ENCODE results near the gene RNF14.

RNF14 gene

DNA sequence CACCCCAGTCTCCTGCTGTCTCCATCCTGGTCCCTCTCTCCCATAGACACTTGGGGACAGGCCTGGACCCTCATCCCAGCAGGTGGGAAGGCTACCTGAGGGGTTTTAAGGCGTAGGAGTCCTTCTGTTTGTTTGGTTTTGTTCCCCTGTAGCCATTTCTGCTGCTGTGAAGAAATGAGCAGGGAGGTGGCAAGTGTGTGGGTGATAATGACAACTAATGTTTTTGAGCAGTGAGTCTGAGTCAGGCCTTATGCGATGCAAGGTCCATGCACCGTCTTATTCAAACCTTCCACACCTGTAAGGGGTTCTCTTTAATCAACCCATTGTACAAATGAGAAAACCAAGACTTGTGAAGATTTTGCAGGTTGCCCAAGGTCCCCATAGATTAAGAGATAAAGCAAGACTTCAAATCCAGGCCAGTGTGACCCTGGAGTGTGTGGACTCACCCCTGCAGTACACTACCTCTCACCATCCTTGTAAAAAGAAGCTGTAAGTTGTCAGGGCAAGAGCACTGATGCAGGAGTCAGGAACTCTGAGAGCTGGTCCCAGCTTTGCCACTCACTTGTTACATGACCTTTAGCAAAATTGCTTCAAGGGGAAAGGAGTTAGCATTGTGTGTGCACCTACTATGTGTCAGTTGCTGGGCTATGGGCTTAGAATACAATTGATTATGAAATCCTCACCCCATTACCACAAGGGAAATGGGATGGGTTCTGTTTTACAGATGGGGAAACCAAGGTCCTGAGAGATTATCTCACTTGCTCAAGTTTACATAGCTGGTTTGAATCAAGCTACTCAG, 18.5 kb upstream of the RNF14 start:
- Histone ChIP-seq H3K4me2 (ENCODE audit: low read length) (no peak overlapping the region), H2BK5ac (ENCODE audit: low read length) (no peak overlapping the region), H3K4me3 (ENCODE audit: low read length) (no peak overlapping the region), H2BK120ac (ENCODE audit: low read depth, low read length) (no peak overlapping the region), H3K27me3 (ENCODE audit: insufficient read depth, low read length, poor library complexity) (no peaks in the 10 kb centered on the region), H2AK5ac (ENCODE audit: low read length) (no peak overlapping the region), H3K4me1 (ENCODE audit: control insufficient read depth, low read depth, low read length) (no peaks in the 10 kb centered on the region), H3K56ac (ENCODE audit: low read length) (no peak overlapping the region), H2BK15ac (replicated peaks; ENCODE audit: low read depth) (no peak overlapping the region), H3K27ac (ENCODE audit: low read depth, low read length) (no peak overlapping the region), H4K5ac (ENCODE audit: low read length) (no peak overlapping the region), H3K79me2 (ENCODE audit: control insufficient read depth, insufficient read depth, low read length) (no peaks in the 10 kb centered on the region), H3K4ac (ENCODE audit: low read depth, low read length) (no peak overlapping the region), H3K9ac (ENCODE audit: low read length) (no peak overlapping the region), H3K23ac (ENCODE audit: low read length) (no peak overlapping the region), H3K18ac (ENCODE audit: low read length) (no peak overlapping the region), H4K8ac (ENCODE audit: low read depth, low read length) (no peak overlapping the region), H3K36me3 (ENCODE audit: control insufficient read depth, insufficient read depth, low read length) (no peaks in the 10 kb centered on the region), H3K79me1 (ENCODE audit: low read length) (no peaks in the 10 kb centered on the region)
- WGBS (ENCODE audit: extremely low coverage, insufficient coverage, low lambda C conversion rate): no CpG with 5 or more reads among the region's 3 CpGs
- DNase-seq: no peak

DNA sequence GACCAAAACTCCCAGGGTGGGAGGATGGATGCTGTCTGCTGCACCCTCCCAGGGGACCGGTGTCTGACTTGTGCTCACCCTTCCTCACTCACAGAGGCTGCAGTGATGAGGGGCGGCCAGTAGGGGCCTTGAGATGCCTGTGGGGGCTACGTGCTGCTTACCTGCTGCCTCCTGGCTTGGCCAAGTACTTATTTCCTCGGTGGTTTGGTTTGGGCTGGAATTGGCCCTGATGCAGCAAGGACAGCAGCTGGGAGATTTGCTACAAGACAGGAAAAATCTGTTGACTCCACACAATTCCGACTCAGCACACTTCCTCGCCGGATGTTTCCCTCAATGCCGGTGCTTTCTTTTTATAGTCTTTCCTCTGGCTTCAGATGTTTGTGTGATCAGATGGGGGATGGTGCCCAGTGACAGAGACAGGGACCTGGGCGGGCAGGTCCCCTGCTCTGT, 17.5 kb upstream of the RNF14 start:
- H3K27ac ChIP-seq (ENCODE audit: low read depth, low read length): no peak overlapping the region
- H3K27me3 ChIP-seq (ENCODE audit: insufficient read depth, low read length, poor library complexity): no peaks in the 10 kb centered on the region
- H2BK15ac ChIP-seq (replicated peaks; ENCODE audit: low read depth): no peak overlapping the region
- no peak overlapping the region for H3K23ac ChIP-seq (ENCODE audit: low read length)
- H3K18ac ChIP-seq (ENCODE audit: low read length): no peak overlapping the region
- no peaks in the 10 kb centered on the region for H3K79me1 ChIP-seq (ENCODE audit: low read length)
- no peak overlapping the region for H4K8ac ChIP-seq (ENCODE audit: low read depth, low read length)
- H3K56ac ChIP-seq (ENCODE audit: low read length): no peak overlapping the region
- no peak overlapping the region for H2AK5ac ChIP-seq (ENCODE audit: low read length)
- H3K79me2 ChIP-seq (ENCODE audit: control insufficient read depth, insufficient read depth, low read length): no peaks in the 10 kb centered on the region
- H3K4me2 ChIP-seq (ENCODE audit: low read length): no peak overlapping the region
- H3K4ac ChIP-seq (ENCODE audit: low read depth, low read length): no peak overlapping the region
- no peak overlapping the region for H2BK120ac ChIP-seq (ENCODE audit: low read depth, low read length)
- H3K9ac ChIP-seq (ENCODE audit: low read length): no peak overlapping the region
- H3K4me1 ChIP-seq (ENCODE audit: control insufficient read depth, low read depth, low read length): no peaks in the 10 kb centered on the region
- no peak overlapping the region for H3K4me3 ChIP-seq (ENCODE audit: low read length)
- no peak overlapping the region for H4K5ac ChIP-seq (ENCODE audit: low read length)
- peak; percentile 79 for DNase-seq
- H3K36me3 ChIP-seq (ENCODE audit: control insufficient read depth, insufficient read depth, low read length): no peaks in the 10 kb centered on the region
- no peak overlapping the region for H2BK5ac ChIP-seq (ENCODE audit: low read length)
- WGBS (ENCODE audit: extremely low coverage, insufficient coverage, low lambda C conversion rate): no CpG with 5 or more reads among the region's 9 CpGs

DNA sequence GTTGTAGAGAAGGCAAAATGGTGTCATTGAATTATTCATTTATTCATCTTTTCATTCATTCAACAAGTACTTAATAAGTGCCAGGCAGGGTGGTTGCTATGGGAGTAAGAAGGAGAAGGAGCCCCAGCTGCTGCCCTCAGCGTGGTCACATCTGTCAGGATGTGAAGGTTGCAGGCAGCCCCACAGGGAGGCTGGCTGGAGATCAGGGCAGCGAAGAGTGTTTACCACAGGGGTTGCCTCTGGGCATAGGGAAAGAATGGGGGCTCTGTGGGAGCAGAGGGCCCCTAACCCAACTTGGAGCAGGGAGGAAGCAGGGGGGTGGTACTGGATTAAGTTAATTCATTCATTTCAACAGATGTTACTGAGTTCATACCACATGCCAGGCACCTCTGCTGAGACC, 16.9 kb upstream of the RNF14 start:
- H2BK15ac ChIP-seq (replicated peaks; ENCODE audit: low read depth): no peak overlapping the region
- H3K79me2 ChIP-seq (ENCODE audit: control insufficient read depth, insufficient read depth, low read length): no peaks in the 10 kb centered on the region
- no peak overlapping the region for H3K23ac ChIP-seq (ENCODE audit: low read length)
- no CpG with 5 or more reads among the region's 2 CpGs for WGBS (ENCODE audit: extremely low coverage, insufficient coverage, low lambda C conversion rate)
- H3K4me1 ChIP-seq (ENCODE audit: control insufficient read depth, low read depth, low read length): no peaks in the 10 kb centered on the region
- no peak overlapping the region for H2BK120ac ChIP-seq (ENCODE audit: low read depth, low read length)
- DNase-seq: no peak
- no peaks in the 10 kb centered on the region for H3K36me3 ChIP-seq (ENCODE audit: control insufficient read depth, insufficient read depth, low read length)
- H3K9ac ChIP-seq (ENCODE audit: low read length): no peak overlapping the region
- H3K4me2 ChIP-seq (ENCODE audit: low read length): no peak overlapping the region
- no peak overlapping the region for H4K5ac ChIP-seq (ENCODE audit: low read length)
- H4K8ac ChIP-seq (ENCODE audit: low read depth, low read length): no peak overlapping the region
- H3K4ac ChIP-seq (ENCODE audit: low read depth, low read length): no peak overlapping the region
- no peak overlapping the region for H3K56ac ChIP-seq (ENCODE audit: low read length)
- no peak overlapping the region for H2AK5ac ChIP-seq (ENCODE audit: low read length)
- H3K4me3 ChIP-seq (ENCODE audit: low read length): no peak overlapping the region
- H2BK5ac ChIP-seq (ENCODE audit: low read length): no peak overlapping the region
- no peaks in the 10 kb centered on the region for H3K79me1 ChIP-seq (ENCODE audit: low read length)
- H3K27ac ChIP-seq (ENCODE audit: low read depth, low read length): no peak overlapping the region
- no peak overlapping the region for H3K18ac ChIP-seq (ENCODE audit: low read length)
- H3K27me3 ChIP-seq (ENCODE audit: insufficient read depth, low read length, poor library complexity): no peaks in the 10 kb centered on the region

DNA sequence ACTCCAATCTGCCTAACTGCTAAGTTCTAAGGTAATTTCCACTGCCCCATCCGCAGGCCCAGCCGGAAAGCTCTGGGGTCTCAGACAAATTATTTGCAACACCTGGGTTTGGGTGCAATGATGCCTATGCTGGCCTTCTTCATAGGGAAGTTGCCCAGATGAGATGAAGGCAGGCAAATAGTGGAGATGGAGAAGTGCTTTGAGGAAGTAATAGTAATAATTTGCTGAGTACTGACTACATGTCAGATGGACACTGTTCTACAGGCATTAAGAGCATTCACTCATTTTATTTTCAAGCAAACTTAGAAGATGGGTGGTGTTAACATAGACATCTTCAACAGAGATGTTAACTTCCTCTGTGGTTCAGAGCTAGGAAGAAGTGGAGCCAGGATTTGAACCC, 14.7 kb upstream of the RNF14 start:
- Histone ChIP-seq H3K27ac (ENCODE audit: low read depth, low read length) (no peak overlapping the region), H3K79me2 (ENCODE audit: control insufficient read depth, insufficient read depth, low read length) (no peaks in the 10 kb centered on the region), H4K5ac (ENCODE audit: low read length) (no peak overlapping the region), H3K4me2 (ENCODE audit: low read length) (no peak overlapping the region), H2AK5ac (ENCODE audit: low read length) (no peak overlapping the region), H3K23ac (ENCODE audit: low read length) (no peak overlapping the region), H3K79me1 (ENCODE audit: low read length) (no peaks in the 10 kb centered on the region), H4K8ac (ENCODE audit: low read depth, low read length) (no peak overlapping the region), H3K4me1 (ENCODE audit: control insufficient read depth, low read depth, low read length) (no peaks in the 10 kb centered on the region), H3K4ac (ENCODE audit: low read depth, low read length) (no peak overlapping the region), H3K9ac (ENCODE audit: low read length) (no peak overlapping the region), H3K56ac (ENCODE audit: low read length) (no peak overlapping the region), H2BK15ac (replicated peaks; ENCODE audit: low read depth) (no peak overlapping the region), H2BK120ac (ENCODE audit: low read depth, low read length) (no peak overlapping the region), H3K36me3 (ENCODE audit: control insufficient read depth, insufficient read depth, low read length) (no peaks in the 10 kb centered on the region), H3K4me3 (ENCODE audit: low read length) (no peak overlapping the region), H3K27me3 (ENCODE audit: insufficient read depth, low read length, poor library complexity) (no peaks in the 10 kb centered on the region), H2BK5ac (ENCODE audit: low read length) (no peak overlapping the region), H3K18ac (ENCODE audit: low read length) (no peak overlapping the region)
- DNase-seq: no peak
- WGBS (ENCODE audit: extremely low coverage, insufficient coverage, low lambda C conversion rate): no CpG with 5 or more reads among the region's 2 CpGs

DNA sequence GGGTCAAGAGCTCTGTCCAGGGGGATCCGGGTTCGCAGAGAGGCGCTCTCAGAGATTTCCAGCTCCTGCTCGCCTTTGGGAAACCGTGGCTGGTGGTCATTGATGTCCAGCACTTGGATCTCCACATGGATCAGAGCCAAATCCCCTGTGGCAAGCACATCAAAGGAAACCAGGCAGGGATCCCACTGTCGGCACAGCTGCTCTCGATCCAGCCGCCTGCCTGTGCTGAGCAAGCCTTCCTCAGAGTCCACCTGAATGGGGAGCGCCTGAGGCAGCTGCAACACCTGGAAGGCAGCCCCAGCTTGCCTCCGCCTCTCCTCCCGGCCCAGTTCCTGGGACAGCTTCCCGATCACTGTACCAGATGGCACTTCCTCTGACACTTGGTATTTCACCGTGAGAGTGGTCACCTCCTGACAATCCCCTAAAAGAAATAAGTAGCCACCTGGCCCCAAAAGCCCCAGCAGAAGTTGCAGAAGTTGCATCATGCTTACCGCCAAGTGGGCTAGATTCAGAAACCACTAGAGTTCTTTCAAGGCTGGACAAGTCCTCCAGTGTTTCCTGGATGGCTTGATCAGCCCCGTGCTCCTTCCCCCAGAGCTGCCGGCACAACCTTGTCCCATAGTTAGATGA, 11.4 kb upstream of the RNF14 start:
- Histone ChIP-seq H3K27ac (ENCODE audit: low read depth, low read length) (no peak overlapping the region), H3K18ac (ENCODE audit: low read length) (no peak overlapping the region), H3K27me3 (ENCODE audit: insufficient read depth, low read length, poor library complexity) (no peaks in the 10 kb centered on the region), H3K36me3 (ENCODE audit: control insufficient read depth, insufficient read depth, low read length) (no peaks in the 10 kb centered on the region), H3K79me1 (ENCODE audit: low read length) (no peaks in the 10 kb centered on the region), H3K4me1 (ENCODE audit: control insufficient read depth, low read depth, low read length) (no peaks in the 10 kb centered on the region), H3K56ac (ENCODE audit: low read length) (peak overlapping the region; percentile 12), H4K5ac (ENCODE audit: low read length) (no peak overlapping the region), H2BK120ac (ENCODE audit: low read depth, low read length) (no peak overlapping the region), H4K8ac (ENCODE audit: low read depth, low read length) (no peak overlapping the region), H2BK15ac (replicated peaks; ENCODE audit: low read depth) (no peak overlapping the region), H3K4me2 (ENCODE audit: low read length) (no peak overlapping the region), H3K79me2 (ENCODE audit: control insufficient read depth, insufficient read depth, low read length) (no peaks in the 10 kb centered on the region), H3K4me3 (ENCODE audit: low read length) (no peak overlapping the region), H3K4ac (ENCODE audit: low read depth, low read length) (no peak overlapping the region), H3K23ac (ENCODE audit: low read length) (peak overlapping the region; percentile 16), H2BK5ac (ENCODE audit: low read length) (no peak overlapping the region), H2AK5ac (ENCODE audit: low read length) (no peak overlapping the region), H3K9ac (ENCODE audit: low read length) (no peak overlapping the region)
- WGBS (ENCODE audit: extremely low coverage, insufficient coverage, low lambda C conversion rate): no CpG with 5 or more reads among the region's 16 CpGs
- DNase-seq: no peak

Measured in mesendoderm (in vitro differentiated cells).